Tibial nerve (tissue), 4 donors: ENCODE data around the gene NAE1. TPM values are rescaled to one million over a fixed set of nuclear protein-coding genes. Genes with fewer than 3 reads are reported as not detected.

Experiments
- DNase-seq, 2 donors: peaks; one replicate each; pipeline ENCODE4 v3.0.0-alpha.2; 2019; ENCODE audit warnings: low spot score in 2 of 2
- H3K27ac ChIP-seq, 4 donors: fragments of 200-600 bp; sonication (generic) in 3 of 4; one replicate each; pipeline ENCODE4 v1.5.1; 2017 to 2019; ENCODE audit warnings: mild to moderate bottlenecking in 1 of 4
- H3K27me3 ChIP-seq, 2 donors: fragments of 200-600 bp; sonication (generic) in 1 of 2; one replicate each; pipeline versions ENCODE4 v1.5.1 to v1.6.0; 2017 to 2019
- H3K36me3 ChIP-seq, 3 donors: fragments of 200-600 bp; sonication (generic); one replicate each; pipeline ENCODE4 v1.5.1; 2018 to 2019
- H3K4me1 ChIP-seq, 4 donors: fragments of 200-600 bp; sonication (generic) in 3 of 4; one replicate each; pipeline ENCODE4 v1.5.1; 2017 to 2019
- H3K4me3 ChIP-seq, 4 donors: fragments of 200-600 bp; sonication (generic) in 3 of 4; one replicate each; pipeline ENCODE4 v1.5.1; 2017 to 2019; ENCODE audit warnings: mild to moderate bottlenecking in 1 of 4, moderate library complexity in 1 of 4
- H3K9me3 ChIP-seq, 4 donors: fragments of 200-600 bp; sonication (generic) in 3 of 4; one replicate each; pipeline ENCODE4 v1.5.1; 2017 to 2019
- EP300 ChIP-seq, 2 donors: sonication (generic); formaldehyde crosslinking; IDR thresholded peaks; one replicate each; pipeline ENCODE4 v1.6.1; 2017; ENCODE audit warnings: antibody characterized with exemption in 2 of 2, mild to moderate bottlenecking in 1 of 2
- POLR2A ChIP-seq, 2 donors: fragments of 450-650 bp; IDR thresholded peaks; one replicate each; pipeline ENCODE4 v1.6.1; 2017; ENCODE audit warnings: antibody characterized with exemption in 2 of 2, mild to moderate bottlenecking in 2 of 2, moderate library complexity in 2 of 2
- WGBS, 2 donors: methylation state at CpG; one replicate each; pipeline ENCODE4 v1.1.5; 2018; 5-methylcytosine and 5-hydroxymethylcytosine counted together
- total RNA-seq, 4 donors: library from RNA; depleted of rRNA; stranded (reverse); fragments of >200 nt; gene quantifications; one replicate each; pipeline ENCODE4 v1.1.0, GENCODE V29; 2016
- TF ChIP-seq, protein P1 (sequence below), 5 experiments: fragments of 200-600 bp in 3 of 5; fragments of 450-650 bp in 2 of 5; sonication (generic) in 3 of 5; IDR thresholded peaks; one replicate each; pipeline ENCODE4 v1.5.1; 2016 to 2019; ENCODE audit warnings: antibody characterized with exemption in 5 of 5, mild to moderate bottlenecking in 3 of 5, moderate library complexity in 2 of 5

NAE1 gene
- total RNA-seq, 4 donors from 2014 or later, result 29.4 to 45.7 (median 34.6) TPM

DNA sequence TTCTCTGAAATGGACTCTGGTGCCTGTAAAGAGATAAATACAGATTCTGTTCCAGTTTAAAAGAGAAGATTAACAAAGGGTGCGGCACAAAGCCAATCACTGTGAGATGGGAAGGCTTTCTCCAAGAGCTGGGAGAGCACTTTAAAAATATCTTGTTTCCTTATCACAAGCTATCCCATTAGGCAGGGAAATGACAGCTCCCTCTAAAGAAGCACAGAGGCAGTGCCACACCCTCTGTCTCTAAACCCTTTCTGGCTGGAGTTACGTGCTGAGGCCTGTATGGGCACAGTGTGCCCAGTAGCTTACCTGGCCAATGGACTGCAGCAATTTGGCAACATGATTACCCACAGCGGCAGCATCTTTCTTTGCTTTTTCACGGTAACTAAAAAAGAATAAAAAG, 20.4 kb downstream of the NAE1 start:
- no peaks in the 10 kb centered on the region for H3K4me1 ChIP-seq
- no peaks in the 10 kb centered on the region for H3K9me3 ChIP-seq
- no peak overlapping the region for H3K4me3 ChIP-seq
- H3K27ac ChIP-seq, result no peak overlapping the region
- no peak for DNase-seq
- H3K27me3 ChIP-seq, result no peaks in the 10 kb centered on the region
- WGBS, 2 donors, result 94 to 97% methylated on average over 4 of the region's 4 CpGs
- H3K36me3 ChIP-seq, result peaks cover 0 to 97% (median 1%) of the 10 kb centered on the region in 3 donors
- no peak for TF ChIP-seq POLR2A (IDR thresholded peaks at IDR 0.05)
- no peak for TF ChIP-seq EP300 (IDR thresholded peaks at IDR 0.05)
- TF ChIP-seq, protein P1, sequence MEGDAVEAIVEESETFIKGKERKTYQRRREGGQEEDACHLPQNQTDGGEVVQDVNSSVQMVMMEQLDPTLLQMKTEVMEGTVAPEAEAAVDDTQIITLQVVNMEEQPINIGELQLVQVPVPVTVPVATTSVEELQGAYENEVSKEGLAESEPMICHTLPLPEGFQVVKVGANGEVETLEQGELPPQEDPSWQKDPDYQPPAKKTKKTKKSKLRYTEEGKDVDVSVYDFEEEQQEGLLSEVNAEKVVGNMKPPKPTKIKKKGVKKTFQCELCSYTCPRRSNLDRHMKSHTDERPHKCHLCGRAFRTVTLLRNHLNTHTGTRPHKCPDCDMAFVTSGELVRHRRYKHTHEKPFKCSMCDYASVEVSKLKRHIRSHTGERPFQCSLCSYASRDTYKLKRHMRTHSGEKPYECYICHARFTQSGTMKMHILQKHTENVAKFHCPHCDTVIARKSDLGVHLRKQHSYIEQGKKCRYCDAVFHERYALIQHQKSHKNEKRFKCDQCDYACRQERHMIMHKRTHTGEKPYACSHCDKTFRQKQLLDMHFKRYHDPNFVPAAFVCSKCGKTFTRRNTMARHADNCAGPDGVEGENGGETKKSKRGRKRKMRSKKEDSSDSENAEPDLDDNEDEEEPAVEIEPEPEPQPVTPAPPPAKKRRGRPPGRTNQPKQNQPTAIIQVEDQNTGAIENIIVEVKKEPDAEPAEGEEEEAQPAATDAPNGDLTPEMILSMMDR (IDR thresholded peaks at IDR 0.05), result no peak

GRCh38 chr16:66809765-66810164, 21.0 kb downstream of the NAE1 start:
- H3K9me3 ChIP-seq, result no peaks in the 10 kb centered on the region
- WGBS, 2 donors, result 92% methylated on average over 4 of the region's 4 CpGs
- no peak overlapping the region for H3K4me3 ChIP-seq
- peaks cover 0 to 97% (median 7%) of the 10 kb centered on the region in 3 donors for H3K36me3 ChIP-seq
- H3K27me3 ChIP-seq, result no peaks in the 10 kb centered on the region
- TF ChIP-seq, protein P1 (IDR thresholded peaks at IDR 0.05), result no peak
- TF ChIP-seq EP300 (IDR thresholded peaks at IDR 0.05) (no peak), POLR2A (IDR thresholded peaks at IDR 0.05) (no peak)
- DNase-seq, result no peak
- no peak overlapping the region for H3K27ac ChIP-seq
- H3K4me1 ChIP-seq, result no peaks in the 10 kb centered on the region

GRCh38 chr16:66802159-66802558, 28.6 kb downstream of the NAE1 start:
- 85 to 86% methylated on average over 5 of the region's 5 CpGs for WGBS, 2 donors
- Histone ChIP-seq H3K36me3 (peaks cover 0 to 68% (median 11%) of the 10 kb centered on the region in 3 donors), H3K4me3 (no peak overlapping the region), H3K27me3 (no peaks in the 10 kb centered on the region), H3K9me3 (no peaks in the 10 kb centered on the region), H3K4me1 (no peaks in the 10 kb centered on the region), H3K27ac (no peak overlapping the region)
- DNase-seq, result no peak
- no peak for TF ChIP-seq EP300 (IDR thresholded peaks at IDR 0.05)
- no peak for TF ChIP-seq POLR2A (IDR thresholded peaks at IDR 0.05)
- TF ChIP-seq, protein P1 (IDR thresholded peaks at IDR 0.05), result no peak

- WGBS, 2 donors, result 87 to 90% methylated on average over 56 of the region's 56 CpGs
- no peak within 1 kb of the TSS for H3K4me3 ChIP-seq
- DNase-seq, result no peak
- H3K9me3 ChIP-seq, result no peaks in the 10 kb centered on the region
- no peak within 1 kb of the TSS for H3K27ac ChIP-seq
- TF ChIP-seq EP300 (IDR thresholded peaks at IDR 0.05) (no peak), POLR2A (IDR thresholded peaks at IDR 0.05) (no peak)
- TF ChIP-seq, protein P1 (IDR thresholded peaks at IDR 0.05), result no peak
- H3K4me1 ChIP-seq, result no peaks in the 10 kb centered on the region
- H3K27me3 ChIP-seq, result no peaks in the 10 kb centered on the region
- peaks cover 0 to 61% (median 11%) of the 10 kb centered on the region in 3 donors for H3K36me3 ChIP-seq
These were observed 29.3 kb downstream of the NAE1 start, which contains the start of gene TERB1 for GRCh38 chr16:66801320-66802105. Gene TERB1, minus strand, starts transcription at chr16:66801584. Its CDS starts 4,786 bp downstream, at chr16:66796798.

GRCh38 chr16:66800856-66801255, 29.9 kb downstream of the NAE1 start:
- H3K27me3 ChIP-seq, result no peaks in the 10 kb centered on the region
- no peaks in the 10 kb centered on the region for H3K4me1 ChIP-seq
- 92 to 93% methylated on average over 19 of the region's 19 CpGs for WGBS, 2 donors
- peaks cover 0 to 54% (median 11%) of the 10 kb centered on the region in 3 donors for H3K36me3 ChIP-seq
- TF ChIP-seq EP300 (IDR thresholded peaks at IDR 0.05), result no peak
- no peak for TF ChIP-seq POLR2A (IDR thresholded peaks at IDR 0.05)
- TF ChIP-seq, protein P1 (IDR thresholded peaks at IDR 0.05), result no peak
- H3K9me3 ChIP-seq, result no peaks in the 10 kb centered on the region
- no peak for DNase-seq
- H3K27ac ChIP-seq, result no peak overlapping the region
- no peak overlapping the region for H3K4me3 ChIP-seq
